Measurements from ENCODE around the gene GUK1.
"Not testable (repeated sequence)": the region's sequence is repeated elsewhere in the genome, so short reads cannot be mapped to it uniquely, and the experiment has no call there.

The GUK1 gene

DNA sequence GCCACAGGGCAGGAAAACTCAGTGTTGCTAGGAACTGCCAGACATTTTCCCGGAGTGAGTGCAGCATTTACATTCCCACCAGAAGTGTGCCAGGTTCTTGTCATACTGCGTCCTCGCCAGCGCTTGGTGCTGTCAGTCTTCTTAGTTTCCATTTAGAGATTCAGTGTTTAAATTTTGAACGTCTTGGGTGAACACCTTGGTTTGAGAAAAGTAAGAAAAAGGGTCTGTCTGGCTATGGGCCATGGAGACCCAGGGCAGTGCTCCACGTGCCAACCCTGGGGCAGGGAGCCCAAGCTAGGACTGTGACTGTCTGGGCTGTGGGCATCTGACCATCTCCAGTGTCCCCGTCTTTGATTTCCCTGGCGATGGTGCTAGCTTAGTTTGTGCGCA lies 41.6 kb downstream of the GUK1 start:
- no peaks in the 10 kb centered on the region for H3K36me3 ChIP-seq (ENCODE audit: control insufficient read depth, insufficient read depth, low read length)
- 92 to 95% methylated on average over 7 to 9 of the region's 9 CpGs for WGBS, 2 experiments (ENCODE audit: insufficient coverage in 2 of 2)
- no peaks in the 10 kb centered on the region for H3K4me1 ChIP-seq (ENCODE audit: control insufficient read depth, insufficient read depth, low read length, poor library complexity, severe bottlenecking)
- H3K4me3 ChIP-seq (ENCODE audit: extremely low read depth, insufficient read depth, low read length, poor library complexity, severe bottlenecking) = no peak overlapping the region
- no peaks in the 10 kb centered on the region for H3K9me3 ChIP-seq (ENCODE audit: control insufficient read depth, low read length)
- H3K27ac ChIP-seq (ENCODE audit: low read depth, low read length, severe bottlenecking) = no peak overlapping the region

DNA sequence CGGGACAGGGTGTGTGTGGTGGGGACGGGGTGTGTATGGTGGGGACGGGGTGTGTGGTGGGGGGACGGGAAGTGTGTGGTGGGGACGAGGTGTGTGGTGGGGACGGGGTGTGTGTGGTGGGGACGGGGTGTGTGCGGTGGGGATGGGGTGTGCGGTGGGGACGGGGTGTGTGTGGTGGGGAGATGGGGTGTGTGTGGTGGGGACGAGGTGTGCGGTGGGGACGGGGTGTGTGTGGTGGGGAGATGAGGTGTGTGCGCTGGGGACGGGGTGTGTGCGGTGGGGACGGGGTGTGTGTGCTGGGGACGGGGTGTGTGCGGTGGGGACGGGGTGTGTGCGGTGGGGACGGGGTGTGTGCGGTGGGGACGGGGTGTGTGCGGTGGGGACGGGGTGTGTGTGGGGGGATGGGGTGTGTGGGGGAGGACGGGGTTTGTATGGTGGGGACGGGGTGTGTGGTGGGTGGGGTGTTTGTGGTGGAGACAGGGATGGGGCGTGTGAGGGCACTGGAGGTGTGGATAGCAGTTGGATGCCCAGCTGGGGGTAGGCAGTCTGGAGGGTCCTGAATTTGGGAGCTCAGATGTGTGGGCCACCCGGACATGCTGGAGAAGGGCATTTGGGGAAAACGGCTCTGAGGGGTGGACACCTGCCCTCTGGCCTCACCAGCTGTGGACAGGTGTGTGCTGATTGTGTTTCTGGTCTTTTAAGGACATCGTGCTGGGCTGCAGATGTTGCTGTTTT lies 42.4 kb downstream of the GUK1 start:
- Histone ChIP-seq H3K9me3 (ENCODE audit: control insufficient read depth, low read length) (no peaks in the 10 kb centered on the region), H3K4me3 (ENCODE audit: extremely low read depth, insufficient read depth, low read length, poor library complexity, severe bottlenecking) (no peak overlapping the region), H3K27ac (ENCODE audit: low read depth, low read length, severe bottlenecking) (no peak overlapping the region), H3K4me1 (ENCODE audit: control insufficient read depth, insufficient read depth, low read length, poor library complexity, severe bottlenecking) (no peaks in the 10 kb centered on the region), H3K36me3 (ENCODE audit: control insufficient read depth, insufficient read depth, low read length) (no peaks in the 10 kb centered on the region)
- 90 to 91% methylated on average over 2 to 14 of the region's 32 CpGs for WGBS, 2 experiments (ENCODE audit: insufficient coverage in 2 of 2)

DNA sequence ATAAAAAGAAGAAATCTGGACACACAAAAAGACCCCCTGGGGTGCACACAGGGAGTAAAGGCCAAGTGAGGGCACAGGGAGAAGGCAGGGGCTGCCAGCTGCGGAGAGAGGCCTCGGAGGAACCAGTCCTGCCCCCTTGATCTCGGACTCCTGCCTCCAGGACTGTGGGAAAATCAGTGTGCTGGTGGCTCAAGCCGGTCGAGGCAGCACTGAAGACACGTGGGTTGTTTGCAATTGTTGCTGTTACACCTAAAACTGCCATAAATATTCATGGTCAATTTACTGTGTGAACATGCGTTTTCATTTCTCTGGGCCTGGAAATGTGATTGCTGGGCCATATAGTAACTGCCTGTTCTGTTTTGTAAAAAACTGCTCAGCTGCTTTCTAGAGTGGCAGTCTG lies 44.1 kb downstream of the GUK1 start:
- Histone ChIP-seq H3K4me1 (ENCODE audit: control insufficient read depth, insufficient read depth, low read length, poor library complexity, severe bottlenecking) (no peaks in the 10 kb centered on the region), H3K9me3 (ENCODE audit: control insufficient read depth, low read length) (peaks cover 6% of the 10 kb centered on the region), H3K4me3 (ENCODE audit: extremely low read depth, insufficient read depth, low read length, poor library complexity, severe bottlenecking) (no peak overlapping the region), H3K27ac (ENCODE audit: low read depth, low read length, severe bottlenecking) (no peak overlapping the region), H3K36me3 (ENCODE audit: control insufficient read depth, insufficient read depth, low read length) (no peaks in the 10 kb centered on the region)
- WGBS, 2 experiments (ENCODE audit: insufficient coverage in 2 of 2) = 85 to 89% methylated on average over 7 of the region's 7 CpGs

DNA sequence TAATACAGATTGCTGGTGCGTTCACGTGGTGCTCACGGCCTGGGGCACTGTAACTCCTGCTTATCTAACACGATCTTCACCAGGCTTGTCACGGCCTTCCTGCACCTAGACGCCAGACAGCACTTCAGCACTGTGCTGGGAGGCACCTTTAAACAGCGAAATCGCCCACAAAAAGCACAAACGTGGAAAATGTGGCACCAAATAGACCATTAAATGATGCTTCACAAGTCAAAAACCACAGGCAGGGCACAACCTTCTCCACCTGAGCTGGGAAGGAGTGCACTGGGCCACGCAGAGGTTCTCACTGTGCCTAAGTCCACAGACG lies 45.5 kb downstream of the GUK1 start:
- peaks cover 6% of the 10 kb centered on the region for H3K9me3 ChIP-seq (ENCODE audit: control insufficient read depth, low read length)
- no peak overlapping the region for H3K4me3 ChIP-seq (ENCODE audit: extremely low read depth, insufficient read depth, low read length, poor library complexity, severe bottlenecking)
- H3K27ac ChIP-seq (ENCODE audit: low read depth, low read length, severe bottlenecking) = no peak overlapping the region
- 73 to 79% methylated on average over 6 to 10 of the region's 11 CpGs for WGBS, 2 experiments (ENCODE audit: insufficient coverage in 2 of 2)
- no peaks in the 10 kb centered on the region for H3K4me1 ChIP-seq (ENCODE audit: control insufficient read depth, insufficient read depth, low read length, poor library complexity, severe bottlenecking)
- H3K36me3 ChIP-seq (ENCODE audit: control insufficient read depth, insufficient read depth, low read length) = no peaks in the 10 kb centered on the region

DNA sequence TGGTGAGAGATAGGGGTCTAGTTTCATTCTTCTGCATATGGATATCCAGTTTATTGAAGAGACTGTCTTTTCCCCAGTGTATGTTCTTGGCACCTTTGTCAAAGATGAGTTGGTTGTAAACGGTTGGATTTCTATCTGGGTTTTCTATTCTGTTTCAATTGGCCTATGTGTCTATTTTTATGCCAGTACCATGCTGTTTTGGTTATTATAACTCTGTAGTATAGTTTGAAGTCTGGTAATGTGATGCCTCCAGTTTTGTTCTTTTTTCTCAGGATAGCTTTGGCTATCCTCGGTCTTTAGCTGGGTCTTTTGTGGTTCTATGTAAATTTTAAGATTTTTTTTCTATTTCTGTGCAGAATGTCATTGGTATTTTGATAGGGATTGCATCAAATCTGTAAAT lies 48.2 kb downstream of the GUK1 start:
- WGBS, 2 experiments (ENCODE audit: insufficient coverage in 2 of 2) = 67 to 80% methylated on average over 1 to 2 of the region's 2 CpGs
- not testable (repeated sequence) for H3K27ac ChIP-seq (ENCODE audit: low read depth, low read length, severe bottlenecking); H3K9me3 ChIP-seq (ENCODE audit: control insufficient read depth, low read length); H3K4me1 ChIP-seq (ENCODE audit: control insufficient read depth, insufficient read depth, low read length, poor library complexity, severe bottlenecking); H3K4me3 ChIP-seq (ENCODE audit: extremely low read depth, insufficient read depth, low read length, poor library complexity, severe bottlenecking); H3K36me3 ChIP-seq (ENCODE audit: control insufficient read depth, insufficient read depth, low read length)

DNA sequence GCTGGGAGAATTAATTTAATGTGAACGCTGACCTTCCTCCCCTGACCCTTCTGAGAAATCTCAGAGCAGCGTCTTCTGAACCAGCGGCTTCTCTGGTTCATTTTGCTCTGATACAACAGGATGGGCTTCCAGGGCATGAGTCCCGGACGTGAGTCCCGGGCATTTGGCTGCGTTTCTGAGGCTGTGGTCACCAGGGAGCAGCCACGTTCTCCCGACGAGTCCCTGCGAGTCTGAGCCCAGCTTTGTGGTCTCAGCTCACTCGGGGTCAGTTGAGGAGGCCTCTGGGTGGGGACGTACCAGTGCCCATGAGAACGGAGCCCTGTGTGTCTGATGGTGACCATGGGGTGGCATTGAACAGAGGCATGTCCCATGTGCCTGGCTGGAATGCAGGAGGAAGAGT lies 50.1 kb downstream of the GUK1 start:
- Histone ChIP-seq H3K36me3 (ENCODE audit: control insufficient read depth, insufficient read depth, low read length) (no peaks in the 10 kb centered on the region), H3K27ac (ENCODE audit: low read depth, low read length, severe bottlenecking) (no peak overlapping the region), H3K4me1 (ENCODE audit: control insufficient read depth, insufficient read depth, low read length, poor library complexity, severe bottlenecking) (no peaks in the 10 kb centered on the region), H3K4me3 (ENCODE audit: extremely low read depth, insufficient read depth, low read length, poor library complexity, severe bottlenecking) (no peak overlapping the region), H3K9me3 (ENCODE audit: control insufficient read depth, low read length) (peaks cover 6% of the 10 kb centered on the region)
- 93 to 96% methylated on average over 14 of the region's 14 CpGs for WGBS, 2 experiments (ENCODE audit: insufficient coverage in 2 of 2)

DNA sequence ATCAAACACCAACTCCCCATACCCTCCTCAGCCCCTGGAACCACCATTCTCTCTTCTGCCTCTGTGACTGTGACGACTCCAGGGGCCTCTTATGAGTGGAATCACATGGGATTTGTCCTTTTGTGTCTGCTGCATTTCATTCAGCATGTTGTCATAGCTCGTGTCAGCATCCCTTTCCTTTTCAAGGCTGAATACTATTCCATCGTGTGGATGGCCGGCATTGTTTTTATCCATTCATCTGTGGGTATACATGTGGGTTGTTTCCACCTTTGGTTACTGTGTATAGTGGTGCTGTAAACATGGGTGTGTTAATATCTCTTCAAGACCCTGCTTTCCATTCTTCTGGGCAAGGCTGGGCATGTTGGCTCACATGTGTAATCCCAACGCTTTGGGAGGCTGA lies 50.7 kb downstream of the GUK1 start:
- no peak overlapping the region for H3K4me3 ChIP-seq (ENCODE audit: extremely low read depth, insufficient read depth, low read length, poor library complexity, severe bottlenecking)
- peaks cover 6% of the 10 kb centered on the region for H3K9me3 ChIP-seq (ENCODE audit: control insufficient read depth, low read length)
- H3K4me1 ChIP-seq (ENCODE audit: control insufficient read depth, insufficient read depth, low read length, poor library complexity, severe bottlenecking) = no peaks in the 10 kb centered on the region
- no peak overlapping the region for H3K27ac ChIP-seq (ENCODE audit: low read depth, low read length, severe bottlenecking)
- WGBS, 2 experiments (ENCODE audit: insufficient coverage in 2 of 2) = 73 to 100% methylated on average over 2 to 3 of the region's 5 CpGs
- no peaks in the 10 kb centered on the region for H3K36me3 ChIP-seq (ENCODE audit: control insufficient read depth, insufficient read depth, low read length)

DNA sequence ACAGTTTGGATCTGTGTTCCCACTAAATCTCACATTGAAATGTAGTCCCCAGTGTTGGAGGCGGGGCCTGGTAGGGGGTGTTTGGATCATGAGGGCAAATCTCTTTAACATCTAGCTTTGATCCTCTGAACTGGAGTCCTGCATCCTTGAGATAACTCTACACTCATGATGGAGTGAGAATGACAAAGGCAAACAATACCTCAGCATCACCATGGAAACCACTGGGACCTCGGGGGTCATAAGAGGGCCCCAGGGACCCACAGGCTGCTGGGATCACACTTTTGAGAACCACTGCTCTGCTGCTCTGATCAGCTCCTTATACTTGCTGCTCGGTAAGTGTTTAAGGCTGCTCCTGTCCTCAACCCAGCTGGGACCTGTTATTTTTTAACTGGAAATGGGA lies 54.4 kb downstream of the GUK1 start:
- 85 to 88% methylated on average over 2 of the region's 3 CpGs for WGBS, 2 experiments (ENCODE audit: insufficient coverage in 2 of 2)
- no peak overlapping the region for H3K4me3 ChIP-seq (ENCODE audit: extremely low read depth, insufficient read depth, low read length, poor library complexity, severe bottlenecking)
- no peaks in the 10 kb centered on the region for H3K36me3 ChIP-seq (ENCODE audit: control insufficient read depth, insufficient read depth, low read length)
- no peak overlapping the region for H3K27ac ChIP-seq (ENCODE audit: low read depth, low read length, severe bottlenecking)
- H3K9me3 ChIP-seq (ENCODE audit: control insufficient read depth, low read length) = peaks cover 16% of the 10 kb centered on the region
- H3K4me1 ChIP-seq (ENCODE audit: control insufficient read depth, insufficient read depth, low read length, poor library complexity, severe bottlenecking) = no peaks in the 10 kb centered on the region

- peaks cover 22% of the 10 kb centered on the region for H3K9me3 ChIP-seq (ENCODE audit: control insufficient read depth, low read length)
- WGBS, 2 experiments (ENCODE audit: insufficient coverage in 2 of 2) = 90 to 91% methylated on average over 7 of the region's 8 CpGs
- no peaks in the 10 kb centered on the region for H3K4me1 ChIP-seq (ENCODE audit: control insufficient read depth, insufficient read depth, low read length, poor library complexity, severe bottlenecking)
- no peak overlapping the region for H3K4me3 ChIP-seq (ENCODE audit: extremely low read depth, insufficient read depth, low read length, poor library complexity, severe bottlenecking)
- H3K27ac ChIP-seq (ENCODE audit: low read depth, low read length, severe bottlenecking) = no peak overlapping the region
- no peaks in the 10 kb centered on the region for H3K36me3 ChIP-seq (ENCODE audit: control insufficient read depth, insufficient read depth, low read length)
Measured at GRCh38 chr1:228194921-228195812, 55.1 kb downstream of the GUK1 start.

- H3K27ac ChIP-seq (ENCODE audit: low read depth, low read length, severe bottlenecking) = no peak overlapping the region
- no peaks in the 10 kb centered on the region for H3K4me1 ChIP-seq (ENCODE audit: control insufficient read depth, insufficient read depth, low read length, poor library complexity, severe bottlenecking)
- no peak overlapping the region for H3K4me3 ChIP-seq (ENCODE audit: extremely low read depth, insufficient read depth, low read length, poor library complexity, severe bottlenecking)
- peaks cover 22% of the 10 kb centered on the region for H3K9me3 ChIP-seq (ENCODE audit: control insufficient read depth, low read length)
- no peaks in the 10 kb centered on the region for H3K36me3 ChIP-seq (ENCODE audit: control insufficient read depth, insufficient read depth, low read length)
- WGBS, 2 experiments (ENCODE audit: insufficient coverage in 2 of 2) = 90 to 96% methylated on average over 4 of the region's 4 CpGs
Measured at GRCh38 chr1:228197555-228198147, 57.6 kb downstream of the GUK1 start.
